ENCODE data around the gene TP73. TPM values are rescaled to one million over a fixed set of nuclear protein-coding genes. Genes with fewer than 3 reads are reported as not detected.

Gene TP73
- total RNA-seq, 1 donor = not detected

DNA sequence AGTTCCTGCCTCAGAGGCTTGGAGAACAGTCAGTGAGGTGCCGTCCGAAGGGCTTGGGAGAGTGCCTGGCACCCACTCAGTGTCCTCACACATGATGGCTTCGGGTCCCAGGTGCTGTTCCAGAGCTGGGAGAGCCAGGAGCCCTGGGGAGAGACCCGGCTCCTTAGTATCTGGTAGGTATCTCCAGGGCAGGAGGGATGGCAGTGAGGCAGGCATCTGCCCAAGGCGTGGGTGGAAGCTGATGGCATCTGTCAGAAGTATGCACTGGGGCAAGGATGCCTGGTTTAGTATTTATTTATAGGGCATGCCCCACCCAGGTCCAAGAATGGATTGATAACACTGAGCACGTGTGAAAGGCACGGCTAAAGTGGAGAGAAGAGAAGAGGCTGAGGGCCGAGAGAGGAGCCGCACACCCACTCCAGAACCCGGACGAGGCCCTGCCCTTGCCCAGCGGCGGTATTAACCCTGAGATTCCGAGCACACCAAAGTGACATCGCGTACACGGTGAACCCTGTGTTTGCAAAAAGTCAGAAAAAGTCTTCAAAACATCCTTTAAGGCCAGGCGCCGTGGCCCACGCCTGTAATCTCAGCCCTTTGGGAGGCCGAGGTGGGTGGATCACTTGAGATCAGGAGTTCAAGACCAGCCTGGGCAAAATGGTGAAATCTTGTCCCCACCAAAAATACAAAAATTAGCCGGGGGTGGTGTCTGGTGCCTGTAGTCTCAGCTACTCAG, 2.4 kb downstream of the TP73 start:
- no peak for DNase-seq (ENCODE audit: low read depth)
- TF ChIP-seq, protein P1, sequence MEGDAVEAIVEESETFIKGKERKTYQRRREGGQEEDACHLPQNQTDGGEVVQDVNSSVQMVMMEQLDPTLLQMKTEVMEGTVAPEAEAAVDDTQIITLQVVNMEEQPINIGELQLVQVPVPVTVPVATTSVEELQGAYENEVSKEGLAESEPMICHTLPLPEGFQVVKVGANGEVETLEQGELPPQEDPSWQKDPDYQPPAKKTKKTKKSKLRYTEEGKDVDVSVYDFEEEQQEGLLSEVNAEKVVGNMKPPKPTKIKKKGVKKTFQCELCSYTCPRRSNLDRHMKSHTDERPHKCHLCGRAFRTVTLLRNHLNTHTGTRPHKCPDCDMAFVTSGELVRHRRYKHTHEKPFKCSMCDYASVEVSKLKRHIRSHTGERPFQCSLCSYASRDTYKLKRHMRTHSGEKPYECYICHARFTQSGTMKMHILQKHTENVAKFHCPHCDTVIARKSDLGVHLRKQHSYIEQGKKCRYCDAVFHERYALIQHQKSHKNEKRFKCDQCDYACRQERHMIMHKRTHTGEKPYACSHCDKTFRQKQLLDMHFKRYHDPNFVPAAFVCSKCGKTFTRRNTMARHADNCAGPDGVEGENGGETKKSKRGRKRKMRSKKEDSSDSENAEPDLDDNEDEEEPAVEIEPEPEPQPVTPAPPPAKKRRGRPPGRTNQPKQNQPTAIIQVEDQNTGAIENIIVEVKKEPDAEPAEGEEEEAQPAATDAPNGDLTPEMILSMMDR (IDR thresholded peaks at IDR 0.05; ENCODE audit: insufficient read depth, low read depth, low read length) = no peak
- no peak overlapping the region for H3K4me3 ChIP-seq (ENCODE audit: low read depth, low read length)

DNA sequence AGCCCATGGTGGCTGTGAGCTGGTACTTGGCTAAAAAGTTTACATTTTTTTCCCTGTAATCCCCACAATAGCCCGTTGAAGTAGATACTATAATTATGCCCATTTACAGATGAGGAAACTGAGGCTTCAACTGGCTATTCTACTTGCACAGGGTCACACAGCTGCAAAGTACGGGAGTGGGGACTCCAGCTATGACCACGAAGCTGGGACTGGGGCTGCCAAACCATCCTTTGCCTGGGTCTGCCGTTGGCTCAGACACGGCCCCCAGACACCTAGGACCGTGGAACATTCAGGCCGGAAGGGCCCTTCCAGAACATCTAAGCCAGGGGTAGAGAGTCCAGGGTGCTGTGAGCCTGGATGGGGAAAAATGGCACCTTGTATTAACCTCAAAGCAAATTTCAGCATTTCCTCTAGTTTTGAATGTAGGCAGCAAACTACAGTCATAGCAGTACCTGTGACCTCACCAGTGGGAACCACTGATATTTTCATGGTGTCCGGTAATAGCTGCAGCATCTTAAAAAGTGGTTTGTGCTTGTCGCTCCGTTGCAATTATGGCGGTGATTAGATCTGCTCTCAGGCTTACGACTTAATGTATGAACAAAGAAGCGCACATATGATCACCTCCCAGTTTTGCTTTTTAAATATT, 4.3 kb downstream of the TP73 start:
- no peak overlapping the region for H3K4me3 ChIP-seq (ENCODE audit: low read depth, low read length)
- TF ChIP-seq, protein P1 (IDR thresholded peaks at IDR 0.05; ENCODE audit: insufficient read depth, low read depth, low read length) = no peak
- no peak for DNase-seq (ENCODE audit: low read depth)

DNA sequence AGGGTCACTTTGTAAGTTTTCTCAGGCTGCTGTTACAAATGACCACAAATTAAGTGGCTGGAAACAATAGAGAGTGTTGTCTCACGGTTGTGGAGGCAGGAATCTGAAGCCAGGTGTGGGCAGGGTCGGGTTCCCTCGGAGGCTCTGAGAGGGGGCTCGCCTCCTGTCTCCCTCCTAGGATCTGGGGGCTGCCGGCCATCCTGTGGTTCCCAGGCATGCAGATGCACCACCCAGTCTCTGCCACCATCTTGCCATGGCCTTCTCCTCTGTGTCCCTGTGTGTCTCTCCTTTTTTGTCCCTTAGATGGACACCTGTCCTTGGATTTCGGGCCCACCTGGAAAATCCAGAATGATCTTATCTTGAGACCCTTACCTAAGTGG, 4.8 kb downstream of the TP73 start:
- no peak for DNase-seq (ENCODE audit: low read depth)
- no peak overlapping the region for H3K4me3 ChIP-seq (ENCODE audit: low read depth, low read length)
- TF ChIP-seq, protein P1 (IDR thresholded peaks at IDR 0.05; ENCODE audit: insufficient read depth, low read depth, low read length) = no peak

DNA sequence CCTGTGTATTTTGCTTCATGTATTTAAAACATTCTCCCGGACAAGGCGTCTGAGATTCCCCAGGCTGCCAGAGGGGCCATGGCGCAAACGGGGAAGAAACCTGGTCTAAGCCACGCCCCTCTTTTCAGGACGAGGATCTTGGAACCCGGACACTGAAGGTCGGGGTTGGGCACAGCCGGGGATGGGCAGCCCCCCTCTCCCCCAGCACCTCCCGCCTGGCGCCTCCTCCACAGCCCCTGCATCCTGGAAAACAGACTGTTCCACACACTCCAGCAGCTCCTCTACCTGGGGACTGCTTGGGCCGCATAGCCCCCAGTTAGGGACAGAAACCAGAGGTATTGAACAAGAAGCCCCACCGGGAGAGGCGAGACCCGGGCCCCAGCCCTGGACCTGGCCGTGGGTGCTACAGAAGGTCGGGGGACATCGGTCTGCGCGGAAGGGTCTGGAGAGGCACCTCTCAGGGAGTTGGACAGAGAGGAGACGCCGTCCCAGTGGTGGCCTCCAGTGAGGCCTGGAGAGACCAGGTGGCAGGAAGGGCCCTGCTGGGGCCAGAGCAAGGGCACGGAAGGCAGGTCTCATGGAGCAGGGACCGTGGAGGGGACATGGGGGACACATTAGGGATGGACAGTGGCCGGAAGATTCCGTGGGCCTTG, 5.4 kb downstream of the TP73 start:
- TF ChIP-seq, protein P1 (IDR thresholded peaks at IDR 0.05; ENCODE audit: insufficient read depth, low read depth, low read length) = no peak
- no peak for DNase-seq (ENCODE audit: low read depth)

DNA sequence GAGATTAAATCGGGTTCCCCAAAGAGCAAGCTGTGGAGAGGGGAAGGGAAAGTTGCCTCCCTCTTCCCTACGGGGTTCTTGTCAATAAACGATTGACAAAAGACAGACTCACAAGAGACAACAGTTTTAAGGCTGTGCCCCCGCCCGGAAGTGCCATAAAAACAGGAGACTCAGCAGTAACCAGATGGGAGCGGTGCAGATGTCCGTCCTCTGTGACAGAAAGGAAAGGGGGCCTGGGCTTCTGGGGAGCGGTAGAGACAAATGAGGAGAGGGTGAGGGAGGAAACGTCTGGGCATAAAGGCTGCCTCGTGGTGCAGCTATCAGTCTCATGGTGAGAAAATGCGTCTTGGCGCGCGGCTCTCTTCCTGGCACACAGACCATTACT, 5.9 kb downstream of the TP73 start:
- no peak overlapping the region for H3K4me3 ChIP-seq (ENCODE audit: low read depth, low read length)
- no peak for DNase-seq (ENCODE audit: low read depth)
- TF ChIP-seq, protein P1 (IDR thresholded peaks at IDR 0.05; ENCODE audit: insufficient read depth, low read depth, low read length) = no peak

More for the DNA sequence above, 5.4 kb downstream of the TP73 start:
- no peak overlapping the region for H3K4me3 ChIP-seq (ENCODE audit: low read depth, low read length)

DNA sequence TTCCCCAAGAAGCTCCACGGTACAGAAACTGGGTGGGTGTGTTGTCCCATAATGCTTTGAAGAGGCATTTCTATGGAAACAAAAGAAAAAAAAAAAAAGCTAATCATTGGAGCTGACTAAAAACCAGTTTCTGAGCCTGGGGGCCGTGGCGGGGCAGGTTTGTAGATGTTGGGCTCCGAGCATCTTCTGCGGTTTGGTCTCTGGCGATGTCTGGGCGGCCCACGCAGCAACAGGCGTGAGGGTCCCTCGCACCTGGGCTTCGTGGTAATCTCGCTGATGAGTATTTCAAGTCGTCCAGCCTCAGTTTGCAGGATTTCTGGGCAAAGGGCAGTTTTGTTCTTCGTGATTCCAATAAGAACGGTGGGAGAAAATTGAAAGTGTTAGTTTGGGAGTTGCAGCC, 6.8 kb downstream of the TP73 start:
- TF ChIP-seq, protein P1 (IDR thresholded peaks at IDR 0.05; ENCODE audit: insufficient read depth, low read depth, low read length) = no peak
- no peak overlapping the region for H3K4me3 ChIP-seq (ENCODE audit: low read depth, low read length)
- no peak for DNase-seq (ENCODE audit: low read depth)
